OCI-LY3 (cell line): ENCODE measurements around the gene ARSG.

Experiments used
- H2AFZ ChIP-seq: fragments of 200-600, 300-600 bp; shearing (Covaris generic); 2 replicates; pipeline ENCODE4 v1.6.0; 2014; ENCODE audit warnings: antibody characterized with exemption, low read depth, low read length
- H3K27ac ChIP-seq: fragments of 200-600, 300-600 bp; sonication (generic); 2 replicates; pipeline ENCODE4 v1.5.1; 2014; ENCODE audit warnings: mild to moderate bottlenecking, low read length, moderate library complexity, mixed read lengths
- H3K27me3 ChIP-seq: fragments of 200-600, 300-600 bp; sonication (generic); 2 replicates; pipeline ENCODE4 v1.6.1; 2014; ENCODE audit warnings: low read depth, low read length, mixed read lengths
- H3K36me3 ChIP-seq: fragments of 200-600, 300-600 bp; sonication (generic); replicated peaks from 2 replicates; pipeline ENCODE3; 2014; ENCODE audit warnings: low read depth, low read length, mixed read lengths
- H3K4me1 ChIP-seq: fragments of 300-600, 200-600 bp; sonication (generic); 2 replicates; pipeline ENCODE4 v1.6.1; 2014; ENCODE audit warnings: low read length, mixed read lengths
- H3K4me2 ChIP-seq: fragments of 200-600, 300-600 bp; sonication (generic); 2 replicates; pipeline ENCODE4 v1.6.1; 2014; ENCODE audit warnings: low read length, mixed read lengths
- H3K4me3 ChIP-seq: fragments of 300-600, 200-600 bp; sonication (generic); 2 replicates; pipeline ENCODE4 v1.5.1; 2014; ENCODE audit warnings: antibody characterized with exemption, mild to moderate bottlenecking, low read length, moderate library complexity
- H3K79me2 ChIP-seq: fragments of 300-600, 200-600 bp; shearing (Covaris generic); 2 replicates; pipeline ENCODE4 v1.6.1; 2014; ENCODE audit warnings: mild to moderate bottlenecking, low read length, mixed read lengths
- H3K9ac ChIP-seq: fragments of 300-600, 200-600 bp; shearing (Covaris generic); 2 replicates; pipeline ENCODE4 v1.6.0; 2014; ENCODE audit warnings: mild to moderate bottlenecking, low read length, moderate library complexity
- H3K9me3 ChIP-seq: fragments of 200-600, 300-600 bp; shearing (Covaris generic); 2 replicates; pipeline ENCODE4 v1.6.1; 2014; ENCODE audit warnings: low read length, mixed read lengths; ENCODE audit not compliant: insufficient read depth
- H4K20me1 ChIP-seq: fragments of 200-600, 300-600 bp; sonication (generic); 2 replicates; pipeline ENCODE4 v1.6.1; 2016; ENCODE audit warnings: low read length, mixed read lengths; ENCODE audit not compliant: insufficient read depth
- EZH2phosphoT487 ChIP-seq: fragments of 200-600 bp; shearing (Covaris generic); IDR thresholded peaks from 2 replicates; pipeline ENCODE4 v1.6.1; 2018; ENCODE audit warnings: antibody characterized with exemption, mixed run types, low read depth
- TF ChIP-seq, protein P1 (sequence below): fragments of 200-600, 300-600 bp; sonication (generic); IDR thresholded peaks from 2 replicates; pipeline ENCODE4 v1.5.1; 2014; ENCODE audit warnings: antibody characterized with exemption, low read length, low read depth

ARSG gene

DNA sequence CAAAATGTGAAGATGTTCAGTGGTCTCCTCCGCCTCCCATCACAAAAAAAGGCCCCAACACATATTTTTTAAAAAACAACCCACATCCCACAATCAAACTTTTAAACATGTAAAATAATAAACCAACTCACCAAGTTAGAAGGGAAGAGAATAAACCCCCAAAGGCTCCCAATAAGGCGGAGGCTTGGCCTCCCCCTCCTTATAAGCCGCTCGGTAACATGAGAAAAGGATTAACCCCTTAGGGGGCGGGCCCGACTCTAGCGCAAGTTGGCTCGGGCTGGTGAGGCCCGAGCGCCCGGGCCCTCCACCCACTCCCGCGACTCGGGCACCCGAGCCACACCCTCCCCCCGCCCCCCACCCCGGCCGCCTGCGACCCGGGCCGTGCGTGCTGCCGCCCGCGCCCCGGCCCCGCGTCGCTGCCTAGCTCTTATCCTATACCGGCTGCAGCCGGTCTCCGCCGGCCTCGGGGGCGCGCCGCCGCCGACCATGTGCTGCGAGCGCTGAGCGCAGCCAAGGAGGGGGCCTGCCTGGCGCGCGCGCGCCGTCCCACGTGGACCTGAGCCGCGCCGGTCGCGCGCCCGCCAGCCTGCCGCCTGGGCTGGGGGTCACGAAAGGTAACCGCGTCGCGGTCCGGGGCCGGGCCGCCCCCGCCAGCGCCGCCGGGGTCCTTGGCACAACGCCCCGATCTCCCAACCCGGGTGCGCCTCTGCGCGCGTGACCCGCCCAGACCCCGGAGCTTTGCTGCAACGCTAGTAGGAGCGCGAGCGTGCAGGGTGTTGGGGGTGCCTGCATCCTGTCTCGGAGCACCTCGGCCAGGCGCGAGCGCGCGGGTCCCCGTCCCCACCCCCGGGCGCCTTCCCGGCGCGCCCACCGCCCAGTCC, at the start of gene ARSG, which contains the start of gene SLC16A6:
Gene ARSG, plus strand, starts transcription at position 541 of the 881 bp plus-strand sequence. CDS start 15,999 bp downstream, outside the sequence.
Gene SLC16A6, minus strand, starts transcription at position 173 of the 881 bp plus-strand sequence. CDS start 12,807 bp downstream, outside the sequence.
- no peak for TF ChIP-seq EZH2phosphoT487
- TF ChIP-seq, protein P1, sequence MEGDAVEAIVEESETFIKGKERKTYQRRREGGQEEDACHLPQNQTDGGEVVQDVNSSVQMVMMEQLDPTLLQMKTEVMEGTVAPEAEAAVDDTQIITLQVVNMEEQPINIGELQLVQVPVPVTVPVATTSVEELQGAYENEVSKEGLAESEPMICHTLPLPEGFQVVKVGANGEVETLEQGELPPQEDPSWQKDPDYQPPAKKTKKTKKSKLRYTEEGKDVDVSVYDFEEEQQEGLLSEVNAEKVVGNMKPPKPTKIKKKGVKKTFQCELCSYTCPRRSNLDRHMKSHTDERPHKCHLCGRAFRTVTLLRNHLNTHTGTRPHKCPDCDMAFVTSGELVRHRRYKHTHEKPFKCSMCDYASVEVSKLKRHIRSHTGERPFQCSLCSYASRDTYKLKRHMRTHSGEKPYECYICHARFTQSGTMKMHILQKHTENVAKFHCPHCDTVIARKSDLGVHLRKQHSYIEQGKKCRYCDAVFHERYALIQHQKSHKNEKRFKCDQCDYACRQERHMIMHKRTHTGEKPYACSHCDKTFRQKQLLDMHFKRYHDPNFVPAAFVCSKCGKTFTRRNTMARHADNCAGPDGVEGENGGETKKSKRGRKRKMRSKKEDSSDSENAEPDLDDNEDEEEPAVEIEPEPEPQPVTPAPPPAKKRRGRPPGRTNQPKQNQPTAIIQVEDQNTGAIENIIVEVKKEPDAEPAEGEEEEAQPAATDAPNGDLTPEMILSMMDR: no peak
- no peaks in the 10 kb centered on the region for H4K20me1 ChIP-seq
- H3K27ac ChIP-seq: peak within 1 kb of the TSS; percentile 99
- peaks cover under 1% of the 10 kb centered on the region for H3K36me3 ChIP-seq
- no peaks in the 10 kb centered on the region for H3K9me3 ChIP-seq
- peaks cover 70% of the 10 kb centered on the region for H3K79me2 ChIP-seq
- peaks cover 46% of the 10 kb centered on the region for H3K4me1 ChIP-seq
- H2AFZ ChIP-seq: peak within 1 kb of the TSS; percentile 56; the same call in 1 of the 2 replicates
- no peaks in the 10 kb centered on the region for H3K27me3 ChIP-seq
- H3K4me2 ChIP-seq: peak within 1 kb of the TSS; percentile 96
- H3K4me3 ChIP-seq: peak within 1 kb of the TSS; percentile 92
- H3K9ac ChIP-seq: peak within 1 kb of the TSS; percentile 92

DNA sequence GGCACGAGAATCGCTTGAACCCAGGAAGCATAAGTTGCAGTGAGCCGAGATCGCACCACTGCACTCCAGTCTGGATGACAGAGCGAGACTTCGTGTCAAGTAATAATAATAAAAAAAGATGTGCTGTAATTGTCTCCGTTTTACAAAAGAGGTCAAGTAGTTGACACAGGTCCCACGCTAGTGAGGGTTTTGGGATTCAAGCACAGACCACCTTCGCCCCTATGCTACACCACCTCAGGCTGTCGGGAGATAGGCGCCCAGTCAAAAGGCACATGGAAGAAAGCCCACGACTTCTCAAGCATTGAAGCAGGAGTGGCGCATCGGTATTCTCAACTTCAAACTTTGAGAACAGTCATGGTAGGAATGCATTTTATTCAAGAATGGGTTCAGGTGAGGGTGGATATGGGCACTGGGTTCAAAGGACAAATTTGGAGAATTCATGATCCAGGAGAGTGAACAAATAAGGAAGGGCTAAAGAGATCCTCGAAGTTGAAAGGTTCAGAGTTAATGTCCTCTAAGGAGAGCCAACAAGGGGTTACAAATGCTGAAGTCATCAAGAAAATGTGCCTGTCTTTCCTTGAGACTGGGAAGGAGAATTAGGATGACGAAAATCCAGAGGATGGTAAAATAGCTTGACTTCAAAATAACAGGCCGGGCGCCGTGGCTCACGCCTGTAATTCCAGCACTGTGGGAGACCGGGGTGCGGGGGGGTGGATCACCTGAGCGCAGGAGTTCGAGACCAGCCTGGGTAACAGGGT, 44.8 kb upstream of the ARSG start:
- Histone ChIP-seq H3K9ac (peak overlapping the region; percentile 89; the same call in 1 of the 2 replicates), H3K4me3 (peak overlapping the region; percentile 97), H4K20me1 (no peaks in the 10 kb centered on the region), H3K9me3 (no peaks in the 10 kb centered on the region), H3K27me3 (no peaks in the 10 kb centered on the region), H3K36me3 (peaks cover 7% of the 10 kb centered on the region), H3K27ac (peak overlapping the region; percentile 81; the same call in 1 of the 2 replicates), H3K4me2 (peak overlapping the region; percentile 65), H2AFZ (no peak overlapping the region), H3K4me1 (peaks cover 16% of the 10 kb centered on the region), H3K79me2 (peaks cover 24% of the 10 kb centered on the region)
- TF ChIP-seq, protein P1: no peak
- no peak for TF ChIP-seq EZH2phosphoT487

GRCh38 chr17:68247445-68248198, 43.7 kb upstream of the ARSG start, which contains the start of gene AMZ2:
AMZ2 (plus strand) TSS chr17:68248043; CDS start chr17:68250188, 2,145 bp downstream.
- peak within 1 kb of the TSS; percentile 99 for H3K4me2 ChIP-seq
- H3K4me3 ChIP-seq: peak within 1 kb of the TSS; percentile 97
- peaks cover 10% of the 10 kb centered on the region for H3K36me3 ChIP-seq
- H3K9ac ChIP-seq: peak within 1 kb of the TSS; percentile 90
- TF ChIP-seq, protein P1: no peak
- TF ChIP-seq EZH2phosphoT487: no peak
- H4K20me1 ChIP-seq: no peaks in the 10 kb centered on the region
- H3K79me2 ChIP-seq: peaks cover 24% of the 10 kb centered on the region
- H3K27me3 ChIP-seq: no peaks in the 10 kb centered on the region
- H2AFZ ChIP-seq: peak within 1 kb of the TSS; percentile 24; the same call in 1 of the 2 replicates
- no peaks in the 10 kb centered on the region for H3K9me3 ChIP-seq
- peaks cover 16% of the 10 kb centered on the region for H3K4me1 ChIP-seq
- H3K27ac ChIP-seq: peak within 1 kb of the TSS; percentile 81
